GM19463 (cell line): Measurements from ENCODE around the gene SNRPA1.

ENCODE experiments used
- ATAC-seq: cut with Tn5 transposase; IDR thresholded peaks from one replicate; pipeline ENCODE4 v1.9.1; 2021; ENCODE audit warnings: mild to moderate bottlenecking, moderate library complexity; ENCODE audit not compliant: unreplicated experiment

The SNRPA1 gene

GRCh38 chr15:101244036-101244781 is 50.8 kb downstream of the SNRPA1 start:
- no peak for ATAC-seq

- ATAC-seq = no peak
Observed at GRCh38 chr15:101243420-101243819, 51.6 kb downstream of the SNRPA1 start.

- no peak for ATAC-seq
Observed at GRCh38 chr15:101242999-101243336, 52.1 kb downstream of the SNRPA1 start.

GRCh38 chr15:101242160-101242998 is 52.7 kb downstream of the SNRPA1 start:
- ATAC-seq = peak; percentile 74

- ATAC-seq = no peak
Observed at GRCh38 chr15:101240358-101240757, 54.7 kb downstream of the SNRPA1 start.

GRCh38 chr15:101239724-101240136 is 55.3 kb downstream of the SNRPA1 start:
- no peak for ATAC-seq

- ATAC-seq = no peak
Observed at GRCh38 chr15:101237251-101237650, 57.8 kb downstream of the SNRPA1 start.

- no peak for ATAC-seq
Observed at GRCh38 chr15:101233651-101234280, 61.3 kb downstream of the SNRPA1 start.

- ATAC-seq = no peak
Observed at GRCh38 chr15:101232677-101233076, 62.4 kb downstream of the SNRPA1 start.
